Breast epithelium (tissue), 3 donors: ENCODE data around the gene PHIP.

Experiments used
- CTCF ChIP-seq, 3 donors: fragments of 450-650 bp; IDR thresholded peaks; one replicate each; pipeline ENCODE4 v1.5.1; 2016 to 2017; ENCODE audit warnings: antibody characterized with exemption in 3 of 3, mild to moderate bottlenecking in 3 of 3, moderate library complexity in 3 of 3
- POLR2A ChIP-seq: fragments of 450-650 bp; IDR thresholded peaks from one replicate; pipeline ENCODE4 v1.6.1; 2016; ENCODE audit warnings: antibody characterized with exemption, mild to moderate bottlenecking, moderate library complexity
- POLR2AphosphoS5 ChIP-seq, 3 donors: sonication (generic); formaldehyde crosslinking; IDR thresholded peaks; one replicate each; pipeline ENCODE4 v1.6.1; 2017; ENCODE audit warnings: antibody characterized with exemption in 3 of 3

DNA sequence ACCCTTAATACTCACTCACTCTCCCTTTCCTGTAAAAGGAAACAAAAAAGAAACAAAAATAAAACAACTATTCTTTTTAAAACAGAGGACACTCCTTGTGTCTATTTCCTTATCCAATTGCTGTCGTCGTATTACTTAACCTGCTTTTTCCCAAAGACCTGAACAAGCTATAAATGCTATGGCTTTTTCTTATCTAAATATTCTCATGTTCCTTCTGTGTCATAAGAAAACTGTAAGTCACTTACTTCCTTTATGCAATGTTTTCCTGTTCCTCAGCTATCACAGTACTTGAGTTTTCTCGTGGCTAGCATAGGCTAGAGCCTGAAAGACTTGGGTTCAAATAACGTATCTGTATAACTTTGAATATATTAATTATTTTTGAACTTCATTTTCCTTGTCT lies 111.5 kb downstream of the PHIP start:
- TF ChIP-seq CTCF (IDR thresholded peaks at IDR 0.05) (no peak), POLR2A (no peak), POLR2AphosphoS5 (IDR thresholded peaks at IDR 0.05) (no peak)
